IPS DF 6.9 (cell line): ENCODE measurements around the gene SAP30.
A peak's percentile ranks its signal among the peaks of the same experiment; 100 is the strongest.

Experiments
- DNase-seq: peaks from one replicate; pipeline ENCODE4 v3.0.0-alpha.2; 2013; ENCODE audit warnings: low read depth, low spot score
- H3K27ac ChIP-seq: one replicate; pipeline ENCODE4 v1.5.1; 2013; ENCODE audit warnings: low read length, control low read depth
- H3K27me3 ChIP-seq: 2 replicates; pipeline ENCODE4 v1.6.1; 2013; ENCODE audit warnings: mild to moderate bottlenecking, low read length; ENCODE audit not compliant: control insufficient read depth, insufficient read depth
- H3K36me3 ChIP-seq: 2 replicates; pipeline ENCODE4 v1.6.1; 2013; ENCODE audit warnings: low read length; ENCODE audit not compliant: control insufficient read depth, insufficient read depth
- H3K4me1 ChIP-seq: 2 replicates; pipeline ENCODE4 v1.6.1; 2013; ENCODE audit warnings: low read length; ENCODE audit not compliant: control insufficient read depth, insufficient read depth
- H3K4me3 ChIP-seq: 2 replicates; pipeline ENCODE4 v1.5.1; 2013; ENCODE audit warnings: mild to moderate bottlenecking, low read length
- H3K9me3 ChIP-seq: 2 replicates; pipeline ENCODE4 v1.6.1; 2013; ENCODE audit warnings: low read length, inconsistent platforms; ENCODE audit not compliant: control insufficient read depth, insufficient read depth
- WGBS: extraction: QIAGEN DNeasy Blood & Tissue Kit; methylation state at CpG from one replicate; pipeline ENCODE4 v1.1.7; 2013; ENCODE audit warnings: mixed read lengths, missing lambda C conversion rate; ENCODE audit not compliant: insufficient read length, insufficient coverage; 5-methylcytosine and 5-hydroxymethylcytosine counted together

Gene SAP30

GRCh38 chr4:173370477-173371291, at the start of gene SAP30:
SAP30 (plus strand) TSS chr4:173370954; CDS start chr4:173371183, 229 bp downstream.
- Histone ChIP-seq H3K4me1 (no peaks in the 10 kb centered on the region; the same call in 1 of the 2 replicates), H3K27me3 (no peaks in the 10 kb centered on the region), H3K36me3 (no peaks in the 10 kb centered on the region), H3K27ac (no peak within 1 kb of the TSS), H3K4me3 (peak within 1 kb of the TSS; percentile 67), H3K9me3 (no peaks in the 10 kb centered on the region)
- DNase-seq: peak; percentile 89
- WGBS: no CpG with 5 or more reads among the region's 72 CpGs

- Histone ChIP-seq H3K36me3 (peaks cover 2% of the 10 kb centered on the region; the same call in 1 of the 2 replicates), H3K27me3 (no peaks in the 10 kb centered on the region), H3K4me3 (no peak overlapping the region), H3K4me1 (no peaks in the 10 kb centered on the region), H3K9me3 (no peaks in the 10 kb centered on the region), H3K27ac (no peak overlapping the region)
- WGBS: no CpG with 5 or more reads among the region's 5 CpGs
- DNase-seq: no peak
Observed at GRCh38 chr4:173325007-173325736, 45.6 kb upstream of the SAP30 start.

GRCh38 chr4:173328236-173328901, 42.4 kb upstream of the SAP30 start:
- WGBS: no CpG with 5 or more reads among the region's 5 CpGs
- no peak for DNase-seq
- peaks cover 7% of the 10 kb centered on the region; the same call in 1 of the 2 replicates for H3K36me3 ChIP-seq
- H3K27me3 ChIP-seq: no peaks in the 10 kb centered on the region
- no peaks in the 10 kb centered on the region for H3K4me1 ChIP-seq
- H3K9me3 ChIP-seq: no peaks in the 10 kb centered on the region
- H3K27ac ChIP-seq: no peak overlapping the region
- no peak overlapping the region for H3K4me3 ChIP-seq

GRCh38 chr4:173330590-173330989, 40.2 kb upstream of the SAP30 start:
- no peaks in the 10 kb centered on the region for H3K9me3 ChIP-seq
- no peak for DNase-seq
- no peaks in the 10 kb centered on the region for H3K4me1 ChIP-seq
- WGBS: no CpG with 5 or more reads among the region's 2 CpGs
- no peak overlapping the region for H3K4me3 ChIP-seq
- peaks cover 7% of the 10 kb centered on the region; the same call in 1 of the 2 replicates for H3K36me3 ChIP-seq
- H3K27me3 ChIP-seq: no peaks in the 10 kb centered on the region
- no peak overlapping the region for H3K27ac ChIP-seq

- peaks cover 7% of the 10 kb centered on the region; the same call in 1 of the 2 replicates for H3K36me3 ChIP-seq
- no peak for DNase-seq
Observed at GRCh38 chr4:173332021-173332487, 38.7 kb upstream of the SAP30 start.

GRCh38 chr4:173332963-173333657, 37.6 kb upstream of the SAP30 start:
- no peak for DNase-seq
- H3K36me3 ChIP-seq: peaks cover 7% of the 10 kb centered on the region; the same call in 1 of the 2 replicates
- no peaks in the 10 kb centered on the region for H3K4me1 ChIP-seq
- H3K4me3 ChIP-seq: peak overlapping the region; percentile 88
- no peak overlapping the region for H3K27ac ChIP-seq
- no peaks in the 10 kb centered on the region for H3K9me3 ChIP-seq
- H3K27me3 ChIP-seq: no peaks in the 10 kb centered on the region
- WGBS: no CpG with 5 or more reads among the region's 21 CpGs

More at GRCh38 chr4:173332021-173332487, 38.7 kb upstream of the SAP30 start:
- Histone ChIP-seq H3K4me1 (no peaks in the 10 kb centered on the region), H3K27ac (no peak overlapping the region), H3K27me3 (no peaks in the 10 kb centered on the region), H3K4me3 (no peak overlapping the region), H3K9me3 (no peaks in the 10 kb centered on the region)
- WGBS: 100% methylated on average over 1 of the region's 6 CpGs

GRCh38 chr4:173333658-173334084, 37.1 kb upstream of the SAP30 start:
- Histone ChIP-seq H3K4me3 (peak overlapping the region; percentile 88), H3K36me3 (peaks cover 4% of the 10 kb centered on the region; the same call in 1 of the 2 replicates), H3K9me3 (no peaks in the 10 kb centered on the region), H3K27ac (no peak overlapping the region), H3K4me1 (no peaks in the 10 kb centered on the region), H3K27me3 (no peaks in the 10 kb centered on the region)
- DNase-seq: no peak
- WGBS: no CpG with 5 or more reads among the region's 53 CpGs

- no peaks in the 10 kb centered on the region for H3K27me3 ChIP-seq
- WGBS: no CpG with 5 or more reads among the region's 61 CpGs
- H3K4me3 ChIP-seq: peak within 1 kb of the TSS; percentile 88
- peaks cover 4% of the 10 kb centered on the region; the same call in 1 of the 2 replicates for H3K36me3 ChIP-seq
- no peaks in the 10 kb centered on the region for H3K4me1 ChIP-seq
- DNase-seq: peak; percentile 98
- H3K27ac ChIP-seq: no peak within 1 kb of the TSS
- H3K9me3 ChIP-seq: no peaks in the 10 kb centered on the region
Observed at GRCh38 chr4:173334085-173334890, 36.5 kb upstream of the SAP30 start, which contains the start of gene HMGB2. HMGB2 (minus strand) TSS chr4:173334358; CDS start chr4:173333649, 709 bp downstream.
